Activated T-helper 1 cell treated with anti-CD3 and anti-CD28 coated beads, Interleukin-12 subunit alpha, Interleukin-12 subunit beta, Interleukin-2, Interleukin-4 antibody, amounts not matched to agents 30 ng/mL and 10 ng/mL and 1 ng/mL, durations not matched to agents 14 hours and 24 hours and 36 hours (primary cell): ENCODE results near the gene AFAP1L2. TPM values are rescaled to one million over a fixed set of nuclear protein-coding genes. Genes with fewer than 3 reads are reported as not detected.

Source experiments
- DNase-seq: peaks from one replicate; pipeline ENCODE4 v3.0.0; 2021; ENCODE audit warnings: low spot score
- H3K27ac Mint-ChIP-seq: one replicate; pipeline ENCODE4 v1.8.0; 2021; ENCODE audit warnings: mild to moderate bottlenecking, mixed read lengths
- H3K27me3 Mint-ChIP-seq: one replicate; pipeline ENCODE4 v1.8.0; 2022; ENCODE audit warnings: mild to moderate bottlenecking, moderate library complexity, mixed read lengths; ENCODE audit not compliant: insufficient read depth
- H3K36me3 Mint-ChIP-seq: one replicate; pipeline ENCODE4 v1.8.0; 2021; ENCODE audit warnings: low read depth, mixed read lengths
- H3K4me1 Mint-ChIP-seq: one replicate; pipeline ENCODE4 v1.8.0; 2021; ENCODE audit warnings: low read depth, mixed read lengths
- H3K4me3 Mint-ChIP-seq: one replicate; pipeline ENCODE4 v1.8.0; 2021; ENCODE audit warnings: mild to moderate bottlenecking, moderate library complexity, mixed read lengths
- H3K9me3 Mint-ChIP-seq: one replicate; pipeline ENCODE4 v1.8.0; 2021; ENCODE audit warnings: mixed read lengths
- intact Hi-C: fragments of 100-400 bp; cut with micrococcal nuclease; formaldehyde crosslinking; loops from one replicate; pipeline ENCODE4 v1.15.1; 2024
- total RNA-seq: library from RNA; stranded (reverse); gene quantifications from 2 replicates; pipeline ENCODE4 v1.2.3, GENCODE V29; 2022

The AFAP1L2 gene
- total RNA-seq, 1 donor from 2014 or later: 3.7 TPM

- Mint-ChIP-seq H3K27me3 (peaks cover 2% of the 10 kb centered on the region), H3K4me1 (no peaks in the 10 kb centered on the region), H3K4me3 (no peak overlapping the region), H3K27ac (no peak overlapping the region), H3K36me3 (no peaks in the 10 kb centered on the region), H3K9me3 (no peaks in the 10 kb centered on the region)
- intact Hi-C loops: no loop called here
- no peak for DNase-seq
Observed at GRCh38 chr10:114329634-114330365, 74.5 kb downstream of the AFAP1L2 start.

- Mint-ChIP-seq H3K27me3 (peaks cover 2% of the 10 kb centered on the region), H3K27ac (no peak overlapping the region), H3K4me3 (no peak overlapping the region)
Observed at GRCh38 chr10:114328874-114329273, 75.4 kb downstream of the AFAP1L2 start.

GRCh38 chr10:114328441-114328812 is 75.9 kb downstream of the AFAP1L2 start:
- H3K4me3 Mint-ChIP-seq: no peak overlapping the region
- peaks cover 2% of the 10 kb centered on the region for H3K27me3 Mint-ChIP-seq
- intact Hi-C loops: no loop called here
- H3K36me3 Mint-ChIP-seq: no peaks in the 10 kb centered on the region
- H3K27ac Mint-ChIP-seq: no peak overlapping the region
- DNase-seq: no peak
- no peaks in the 10 kb centered on the region for H3K9me3 Mint-ChIP-seq
- no peaks in the 10 kb centered on the region for H3K4me1 Mint-ChIP-seq

More at GRCh38 chr10:114328874-114329273, 75.4 kb downstream of the AFAP1L2 start:
- Mint-ChIP-seq H3K36me3 (no peaks in the 10 kb centered on the region), H3K9me3 (no peaks in the 10 kb centered on the region), H3K4me1 (no peaks in the 10 kb centered on the region)
- intact Hi-C loops: no loop called here
- no peak for DNase-seq

GRCh38 chr10:114327537-114328440 is 76.5 kb downstream of the AFAP1L2 start:
- no peaks in the 10 kb centered on the region for H3K36me3 Mint-ChIP-seq
- intact Hi-C loops: no loop called here
- no peaks in the 10 kb centered on the region for H3K4me1 Mint-ChIP-seq
- H3K4me3 Mint-ChIP-seq: no peak overlapping the region
- H3K9me3 Mint-ChIP-seq: no peaks in the 10 kb centered on the region
- DNase-seq: no peak
- no peak overlapping the region for H3K27ac Mint-ChIP-seq
- peaks cover 2% of the 10 kb centered on the region for H3K27me3 Mint-ChIP-seq

- no peaks in the 10 kb centered on the region for H3K4me1 Mint-ChIP-seq
- no peak overlapping the region for H3K27ac Mint-ChIP-seq
- H3K4me3 Mint-ChIP-seq: no peak overlapping the region
- no peaks in the 10 kb centered on the region for H3K9me3 Mint-ChIP-seq
- H3K27me3 Mint-ChIP-seq: peaks cover 2% of the 10 kb centered on the region
- intact Hi-C loops: no loop called here
- H3K36me3 Mint-ChIP-seq: no peaks in the 10 kb centered on the region
- DNase-seq: no peak
Observed at GRCh38 chr10:114326795-114327194, 77.5 kb downstream of the AFAP1L2 start.

- no peak for DNase-seq
- no peak overlapping the region for H3K4me3 Mint-ChIP-seq
- peaks cover 2% of the 10 kb centered on the region for H3K27me3 Mint-ChIP-seq
- no peak overlapping the region for H3K27ac Mint-ChIP-seq
- H3K4me1 Mint-ChIP-seq: no peaks in the 10 kb centered on the region
- H3K36me3 Mint-ChIP-seq: no peaks in the 10 kb centered on the region
- no peaks in the 10 kb centered on the region for H3K9me3 Mint-ChIP-seq
- intact Hi-C loops: no loop called here
Observed at GRCh38 chr10:114323023-114323422, 81.3 kb downstream of the AFAP1L2 start.

GRCh38 chr10:114322344-114322743 is 82.0 kb downstream of the AFAP1L2 start:
- Mint-ChIP-seq H3K4me1 (no peaks in the 10 kb centered on the region), H3K4me3 (no peak overlapping the region), H3K27me3 (peaks cover 2% of the 10 kb centered on the region), H3K27ac (no peak overlapping the region), H3K9me3 (no peaks in the 10 kb centered on the region), H3K36me3 (no peaks in the 10 kb centered on the region)
- intact Hi-C loops: no loop called here
- DNase-seq: no peak

GRCh38 chr10:114320249-114321116 is 83.8 kb downstream of the AFAP1L2 start:
- Mint-ChIP-seq H3K27me3 (peaks cover 6% of the 10 kb centered on the region), H3K9me3 (no peaks in the 10 kb centered on the region), H3K4me3 (no peak overlapping the region), H3K27ac (no peak overlapping the region), H3K36me3 (no peaks in the 10 kb centered on the region), H3K4me1 (no peaks in the 10 kb centered on the region)
- DNase-seq: no peak
- intact Hi-C loops: no loop called here

- DNase-seq: no peak
- no peaks in the 10 kb centered on the region for H3K36me3 Mint-ChIP-seq
- intact Hi-C loops: no loop called here
- no peaks in the 10 kb centered on the region for H3K9me3 Mint-ChIP-seq
- no peak overlapping the region for H3K4me3 Mint-ChIP-seq
- no peak overlapping the region for H3K27ac Mint-ChIP-seq
- H3K27me3 Mint-ChIP-seq: peaks cover 6% of the 10 kb centered on the region
- no peaks in the 10 kb centered on the region for H3K4me1 Mint-ChIP-seq
Observed at GRCh38 chr10:114319406-114320248, 84.7 kb downstream of the AFAP1L2 start.

- no peaks in the 10 kb centered on the region for H3K4me1 Mint-ChIP-seq
- H3K4me3 Mint-ChIP-seq: no peak overlapping the region
- peaks cover 7% of the 10 kb centered on the region for H3K27me3 Mint-ChIP-seq
- intact Hi-C loops: no loop called here
- H3K36me3 Mint-ChIP-seq: no peaks in the 10 kb centered on the region
- no peak for DNase-seq
- no peak overlapping the region for H3K27ac Mint-ChIP-seq
- no peaks in the 10 kb centered on the region for H3K9me3 Mint-ChIP-seq
Observed at GRCh38 chr10:114316744-114317143, 87.6 kb downstream of the AFAP1L2 start.

GRCh38 chr10:114315566-114316420 is 88.5 kb downstream of the AFAP1L2 start:
- Mint-ChIP-seq H3K36me3 (no peaks in the 10 kb centered on the region), H3K4me1 (no peaks in the 10 kb centered on the region), H3K9me3 (no peaks in the 10 kb centered on the region), H3K4me3 (no peak overlapping the region), H3K27me3 (peaks cover 8% of the 10 kb centered on the region), H3K27ac (no peak overlapping the region)
- DNase-seq: no peak
- intact Hi-C loops: no loop called here
